ENCODE results near the gene ESRRB. TPM values are rescaled to one million over a fixed set of nuclear protein-coding genes. Genes with fewer than 3 reads are reported as not detected.

Gene ESRRB
- polyA plus RNA-seq, 1 of the 3 experiments (the other 2 are of a cell fraction), result 0.05 TPM

DNA sequence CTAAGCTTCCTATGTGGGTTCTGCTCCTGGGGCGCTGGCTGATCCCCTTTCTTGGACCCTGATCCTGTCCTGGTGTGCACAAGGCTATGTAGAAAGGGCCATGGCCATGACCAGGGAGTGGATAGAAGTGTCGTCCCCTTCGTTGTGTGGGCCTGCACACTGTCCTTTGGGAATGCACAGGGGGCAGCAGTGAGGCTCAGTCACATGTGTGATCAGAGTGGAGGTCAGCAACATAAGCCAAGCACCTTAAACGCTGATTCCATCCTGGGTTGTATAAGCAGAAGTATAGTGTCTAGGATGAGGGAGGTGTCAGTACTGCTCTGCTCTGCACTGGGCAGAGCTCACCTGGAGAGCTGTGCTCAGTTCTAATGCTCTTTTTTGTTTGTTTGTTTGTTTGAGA is 48.4 kb downstream of the ESRRB start:
- Histone ChIP-seq H3F3A (replicated peaks; ENCODE audit: insufficient read depth) (no peaks in the 10 kb centered on the region), H3K9me2 (no peaks in the 10 kb centered on the region), H4K20me1 (ENCODE audit: insufficient read depth) (no peaks in the 10 kb centered on the region), H3K4me1 (ENCODE audit: control insufficient read depth in 1 of 2, insufficient read depth in 2 of 2, low read depth in 1 of 2, low read length in 1 of 2) (peaks cover 0 to 3% of the 10 kb centered on the region in 2 experiments; a peak in 1 of 4 replicates), H3K9ac (no peak overlapping the region), H2AFZ (ENCODE audit: low read depth) (no peak overlapping the region), H3K36me3 (replicated peaks in 1 of 2; ENCODE audit: control insufficient read depth in 1 of 2, insufficient read depth in 2 of 2, low read length in 1 of 2) (no peaks in the 10 kb centered on the region), H3K27me3 (ENCODE audit: insufficient read depth) (no peaks in the 10 kb centered on the region; the same call in 1 of the 2 replicates), H3K4me3 (ENCODE audit: low read depth in 2 of 2, low read length in 1 of 2) (no peak overlapping the region), H3K79me2 (ENCODE audit: insufficient read depth) (no peaks in the 10 kb centered on the region), H3K4me2 (no peak overlapping the region), H3K9me3 (no peaks in the 10 kb centered on the region), H3K27ac (ENCODE audit: low read depth in 2 of 2, low read length in 1 of 2) (no peak overlapping the region)
- ChIA-PET POLR2A (no interaction called here), CTCF (interaction anchor here (0.7 to 1.1 kb wide), 2 partner anchors 12 to 37 kb away, joined by 3 read pairs; no protein-coding TSS in a partner anchor)
- WGBS (ENCODE audit: low lambda C conversion rate), result 63% methylated on average over 3 of the region's 4 CpGs
- DNase-seq, result no peak
- no peak for TF ChIP-seq TAF1 (IDR thresholded peaks at IDR 0.05; ENCODE audit: borderline replicate concordance, low read depth, low read length)
- no peak for TF ChIP-seq NRF1 (IDR thresholded peaks at IDR 0.05; ENCODE audit: low read depth, low read length)
- TF ChIP-seq, protein P1, sequence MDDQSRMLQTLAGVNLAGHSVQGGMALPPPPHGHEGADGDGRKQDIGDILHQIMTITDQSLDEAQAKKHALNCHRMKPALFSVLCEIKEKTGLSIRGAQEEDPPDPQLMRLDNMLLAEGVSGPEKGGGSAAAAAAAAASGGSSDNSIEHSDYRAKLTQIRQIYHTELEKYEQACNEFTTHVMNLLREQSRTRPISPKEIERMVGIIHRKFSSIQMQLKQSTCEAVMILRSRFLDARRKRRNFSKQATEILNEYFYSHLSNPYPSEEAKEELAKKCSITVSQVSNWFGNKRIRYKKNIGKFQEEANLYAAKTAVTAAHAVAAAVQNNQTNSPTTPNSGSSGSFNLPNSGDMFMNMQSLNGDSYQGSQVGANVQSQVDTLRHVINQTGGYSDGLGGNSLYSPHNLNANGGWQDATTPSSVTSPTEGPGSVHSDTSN (IDR thresholded peaks at IDR 0.05), result no peak
- TF ChIP-seq FOXJ3 (CRISPR knock-in tag; IDR thresholded peaks at IDR 0.05), result no peak
- no peak for TF ChIP-seq SIN3A (IDR thresholded peaks at IDR 0.05; ENCODE audit: borderline replicate concordance, low read depth, low read length)
- no peak for TF ChIP-seq MEF2A (IDR thresholded peaks at IDR 0.05; ENCODE audit: borderline replicate concordance, low read depth)
- TF ChIP-seq, protein P2, sequence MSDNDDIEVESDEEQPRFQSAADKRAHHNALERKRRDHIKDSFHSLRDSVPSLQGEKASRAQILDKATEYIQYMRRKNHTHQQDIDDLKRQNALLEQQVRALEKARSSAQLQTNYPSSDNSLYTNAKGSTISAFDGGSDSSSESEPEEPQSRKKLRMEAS (IDR thresholded peaks at IDR 0.05; ENCODE audit: low read depth), result no peak
- no peak for TF ChIP-seq RAD21 (IDR thresholded peaks at IDR 0.05; ENCODE audit: low read length)
- TF ChIP-seq RXRA (IDR thresholded peaks at IDR 0.05; ENCODE audit: borderline replicate concordance, low read depth), result no peak
- TF ChIP-seq, protein P3, sequence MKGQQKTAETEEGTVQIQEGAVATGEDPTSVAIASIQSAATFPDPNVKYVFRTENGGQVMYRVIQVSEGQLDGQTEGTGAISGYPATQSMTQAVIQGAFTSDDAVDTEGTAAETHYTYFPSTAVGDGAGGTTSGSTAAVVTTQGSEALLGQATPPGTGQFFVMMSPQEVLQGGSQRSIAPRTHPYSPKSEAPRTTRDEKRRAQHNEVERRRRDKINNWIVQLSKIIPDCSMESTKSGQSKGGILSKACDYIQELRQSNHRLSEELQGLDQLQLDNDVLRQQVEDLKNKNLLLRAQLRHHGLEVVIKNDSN (IDR thresholded peaks at IDR 0.05; ENCODE audit: borderline replicate concordance, low read depth), result no peak
- no peak for TF ChIP-seq NFIC (IDR thresholded peaks at IDR 0.05; ENCODE audit: borderline replicate concordance)
- TF ChIP-seq FOXM1 (IDR thresholded peaks at IDR 0.05; ENCODE audit: low read depth), result no peak
- no peak for TF ChIP-seq TCF12 (IDR thresholded peaks at IDR 0.05)
- no peak for TF ChIP-seq RFX5 (IDR thresholded peaks at IDR 0.05; ENCODE audit: low read length)
- TF ChIP-seq, protein P4, sequence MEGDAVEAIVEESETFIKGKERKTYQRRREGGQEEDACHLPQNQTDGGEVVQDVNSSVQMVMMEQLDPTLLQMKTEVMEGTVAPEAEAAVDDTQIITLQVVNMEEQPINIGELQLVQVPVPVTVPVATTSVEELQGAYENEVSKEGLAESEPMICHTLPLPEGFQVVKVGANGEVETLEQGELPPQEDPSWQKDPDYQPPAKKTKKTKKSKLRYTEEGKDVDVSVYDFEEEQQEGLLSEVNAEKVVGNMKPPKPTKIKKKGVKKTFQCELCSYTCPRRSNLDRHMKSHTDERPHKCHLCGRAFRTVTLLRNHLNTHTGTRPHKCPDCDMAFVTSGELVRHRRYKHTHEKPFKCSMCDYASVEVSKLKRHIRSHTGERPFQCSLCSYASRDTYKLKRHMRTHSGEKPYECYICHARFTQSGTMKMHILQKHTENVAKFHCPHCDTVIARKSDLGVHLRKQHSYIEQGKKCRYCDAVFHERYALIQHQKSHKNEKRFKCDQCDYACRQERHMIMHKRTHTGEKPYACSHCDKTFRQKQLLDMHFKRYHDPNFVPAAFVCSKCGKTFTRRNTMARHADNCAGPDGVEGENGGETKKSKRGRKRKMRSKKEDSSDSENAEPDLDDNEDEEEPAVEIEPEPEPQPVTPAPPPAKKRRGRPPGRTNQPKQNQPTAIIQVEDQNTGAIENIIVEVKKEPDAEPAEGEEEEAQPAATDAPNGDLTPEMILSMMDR (IDR thresholded peaks at IDR 0.05), result no peak
- no peak for TF ChIP-seq FOSL2 (IDR thresholded peaks at IDR 0.05; ENCODE audit: borderline replicate concordance, low read depth)
- no peak for TF ChIP-seq TEAD4 (IDR thresholded peaks at IDR 0.05; ENCODE audit: borderline replicate concordance, insufficient read depth)
- TF ChIP-seq, protein P5, sequence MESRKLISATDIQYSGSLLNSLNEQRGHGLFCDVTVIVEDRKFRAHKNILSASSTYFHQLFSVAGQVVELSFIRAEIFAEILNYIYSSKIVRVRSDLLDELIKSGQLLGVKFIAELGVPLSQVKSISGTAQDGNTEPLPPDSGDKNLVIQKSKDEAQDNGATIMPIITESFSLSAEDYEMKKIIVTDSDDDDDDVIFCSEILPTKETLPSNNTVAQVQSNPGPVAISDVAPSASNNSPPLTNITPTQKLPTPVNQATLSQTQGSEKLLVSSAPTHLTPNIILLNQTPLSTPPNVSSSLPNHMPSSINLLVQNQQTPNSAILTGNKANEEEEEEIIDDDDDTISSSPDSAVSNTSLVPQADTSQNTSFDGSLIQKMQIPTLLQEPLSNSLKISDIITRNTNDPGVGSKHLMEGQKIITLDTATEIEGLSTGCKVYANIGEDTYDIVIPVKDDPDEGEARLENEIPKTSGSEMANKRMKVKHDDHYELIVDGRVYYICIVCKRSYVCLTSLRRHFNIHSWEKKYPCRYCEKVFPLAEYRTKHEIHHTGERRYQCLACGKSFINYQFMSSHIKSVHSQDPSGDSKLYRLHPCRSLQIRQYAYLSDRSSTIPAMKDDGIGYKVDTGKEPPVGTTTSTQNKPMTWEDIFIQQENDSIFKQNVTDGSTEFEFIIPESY (IDR thresholded peaks at IDR 0.05; ENCODE audit: borderline replicate concordance, low read depth), result no peak
- no peak for TF ChIP-seq JUND (IDR thresholded peaks at IDR 0.05)
- TF ChIP-seq, protein P6, sequence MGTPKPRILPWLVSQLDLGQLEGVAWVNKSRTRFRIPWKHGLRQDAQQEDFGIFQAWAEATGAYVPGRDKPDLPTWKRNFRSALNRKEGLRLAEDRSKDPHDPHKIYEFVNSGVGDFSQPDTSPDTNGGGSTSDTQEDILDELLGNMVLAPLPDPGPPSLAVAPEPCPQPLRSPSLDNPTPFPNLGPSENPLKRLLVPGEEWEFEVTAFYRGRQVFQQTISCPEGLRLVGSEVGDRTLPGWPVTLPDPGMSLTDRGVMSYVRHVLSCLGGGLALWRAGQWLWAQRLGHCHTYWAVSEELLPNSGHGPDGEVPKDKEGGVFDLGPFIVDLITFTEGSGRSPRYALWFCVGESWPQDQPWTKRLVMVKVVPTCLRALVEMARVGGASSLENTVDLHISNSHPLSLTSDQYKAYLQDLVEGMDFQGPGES (IDR thresholded peaks at IDR 0.05; ENCODE audit: low read depth, low read length), result no peak
